BLaER1 treated with 17β-estradiol and CSF1 and Interleukin-3, amounts not matched to agents 10 nM and 100 nM (cell line): Measurements from ENCODE around the gene IL31.

Experiments
- H3K27ac ChIP-seq, 11 experiments: shearing (Covaris generic); formaldehyde crosslinking; 2 replicates each; pipeline ENCODE4 v1.8.1; 2022
- H3K27me3 ChIP-seq, 11 experiments: shearing (Covaris generic); formaldehyde crosslinking; 2 replicates each; pipeline ENCODE4 v1.8.1; 2022
- H3K36me3 ChIP-seq, 11 experiments: shearing (Covaris generic); formaldehyde crosslinking; 2 replicates each; pipeline ENCODE4 v1.8.1; 2022
- H3K4me1 ChIP-seq, 10 experiments: shearing (Covaris generic); formaldehyde crosslinking; 2 replicates each; pipeline ENCODE4 v1.8.1; 2022
- H3K4me2 ChIP-seq, 11 experiments: shearing (Covaris generic); formaldehyde crosslinking; 2 replicates each; pipeline ENCODE4 v1.8.1; 2022
- H3K4me3 ChIP-seq, 10 experiments: shearing (Covaris generic); formaldehyde crosslinking; 2 replicates each; pipeline ENCODE4 v1.8.1; 2022
- H3K9ac ChIP-seq, 11 experiments: shearing (Covaris generic); formaldehyde crosslinking; 2 replicates each; pipeline ENCODE4 v1.8.1; 2022
- H3K9me3 ChIP-seq, 11 experiments: shearing (Covaris generic); formaldehyde crosslinking; replicated peaks in 1 of 11; 2 replicates each; pipeline ENCODE4 v1.8.1; 2022
- H4K20me1 ChIP-seq, 11 experiments: shearing (Covaris generic); formaldehyde crosslinking; 2 replicates each; pipeline ENCODE4 v1.8.1; 2022
- Cebpa-rat ChIP-seq, 11 experiments: shearing (Covaris generic); IDR thresholded peaks; 2 replicates each; pipeline ENCODE4 v1.8.1; 2022

The IL31 gene

DNA sequence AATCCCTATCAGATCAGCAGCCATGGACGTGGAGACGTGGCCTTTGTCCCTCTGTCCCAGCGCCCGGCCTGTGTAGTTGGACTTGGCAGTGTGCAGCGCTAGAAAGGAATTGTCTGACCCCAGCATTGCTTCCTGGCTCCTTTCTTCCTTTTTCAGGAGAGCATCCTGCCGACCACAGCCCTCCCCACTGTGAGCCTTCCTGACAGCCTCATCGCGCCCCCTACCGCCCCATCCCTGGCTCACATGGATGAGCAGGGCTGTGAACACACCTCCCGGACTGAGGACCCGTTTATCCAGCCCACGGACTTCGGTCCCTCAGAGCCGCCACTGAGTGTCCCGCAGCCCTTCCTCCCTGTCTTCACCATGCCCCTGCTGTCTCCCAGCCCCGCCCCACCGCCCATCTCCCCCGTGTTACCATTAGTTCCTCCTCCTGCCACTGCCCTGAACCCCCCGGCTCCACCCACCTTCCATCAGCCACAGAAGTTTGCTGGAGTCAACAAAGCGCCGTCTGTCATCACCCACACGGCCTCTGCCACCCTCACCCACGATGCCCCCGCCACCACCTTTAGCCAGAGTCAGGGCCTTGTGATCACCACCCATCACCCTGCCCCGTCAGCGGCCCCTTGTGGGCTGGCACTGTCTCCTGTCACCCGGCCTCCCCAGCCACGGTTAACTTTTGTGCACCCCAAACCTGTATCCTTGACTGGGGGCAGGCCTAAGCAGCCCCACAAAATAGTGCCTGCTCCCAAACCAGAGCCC, 40.6 kb downstream of the IL31 start:
- Histone ChIP-seq H4K20me1 (peaks cover 33 to 81% (median 56%) of the 10 kb centered on the region in 11 experiments; a peak in 21 of 22 replicates), H3K4me2 (no peak overlapping the region), H3K27me3 (no peaks in the 10 kb centered on the region), H3K36me3 (peaks cover 97 to 100% (median 100%) of the 10 kb centered on the region in 11 experiments), H3K9ac (peak overlapping the region in 2 of 11 experiments; percentile 6 to 19; a peak in 1 of 22 replicates), H3K9me3 (no peaks in the 10 kb centered on the region), H3K4me1 (peaks cover 0 to 14% (median 2%) of the 10 kb centered on the region in 10 experiments; a peak in 8 of 20 replicates), H3K4me3 (no peak overlapping the region), H3K27ac (no peak overlapping the region)
- no peak for TF ChIP-seq Cebpa-rat (IDR thresholded peaks at IDR 0.05)

- Histone ChIP-seq H3K27me3 (no peaks in the 10 kb centered on the region), H3K9ac (peak overlapping the region in 1 of 11 experiments; percentile 7; a peak in 1 of 22 replicates), H3K9me3 (no peaks in the 10 kb centered on the region), H3K4me2 (no peak overlapping the region), H3K4me3 (no peak overlapping the region), H3K4me1 (peaks cover 24 to 46% (median 34%) of the 10 kb centered on the region in 10 experiments), H3K36me3 (peaks cover 76 to 83% (median 80%) of the 10 kb centered on the region in 11 experiments), H4K20me1 (peaks cover 65 to 88% (median 78%) of the 10 kb centered on the region in 11 experiments), H3K27ac (peak overlapping the region in 1 of 11 experiments; percentile 17; a peak in 1 of 22 replicates)
- no peak for TF ChIP-seq Cebpa-rat (IDR thresholded peaks at IDR 0.05)
Measured at GRCh38 chr12:122130150-122130549, 43.9 kb downstream of the IL31 start.

- TF ChIP-seq Cebpa-rat (IDR thresholded peaks at IDR 0.05), result no peak
- Histone ChIP-seq H3K9me3 (no peaks in the 10 kb centered on the region), H3K4me2 (no peak overlapping the region), H3K27me3 (no peaks in the 10 kb centered on the region), H3K36me3 (peaks cover 67 to 73% (median 70%) of the 10 kb centered on the region in 11 experiments), H3K9ac (peak overlapping the region in 3 of 11 experiments; percentile 39 to 67 (median 59); a peak in 4 of 22 replicates), H3K27ac (no peak overlapping the region; a peak in 1 of 22 replicates), H3K4me3 (no peak overlapping the region), H4K20me1 (peaks cover 73 to 94% (median 85%) of the 10 kb centered on the region in 11 experiments), H3K4me1 (peaks cover 33 to 49% (median 43%) of the 10 kb centered on the region in 10 experiments)
Measured at GRCh38 chr12:122129131-122129530, 44.9 kb downstream of the IL31 start.

- peaks cover 37 to 54% (median 47%) of the 10 kb centered on the region in 10 experiments for H3K4me1 ChIP-seq
- no peaks in the 10 kb centered on the region for H3K9me3 ChIP-seq
- H3K36me3 ChIP-seq, result peaks cover 60 to 67% (median 63%) of the 10 kb centered on the region in 11 experiments
- peak overlapping the region in 7 of 11 experiments; percentile 25 to 67 (median 59); a peak in 10 of 22 replicates for H3K9ac ChIP-seq
- no peak for TF ChIP-seq Cebpa-rat (IDR thresholded peaks at IDR 0.05)
- H3K4me2 ChIP-seq, result peak overlapping the region in 7 of 11 experiments; percentile 57 to 81 (median 69); a peak in 9 of 22 replicates
- peak overlapping the region in 2 of 11 experiments; percentile 33 to 58; a peak in 2 of 22 replicates for H3K27ac ChIP-seq
- no peaks in the 10 kb centered on the region for H3K27me3 ChIP-seq
- peaks cover 78 to 94% (median 87%) of the 10 kb centered on the region in 11 experiments for H4K20me1 ChIP-seq
- H3K4me3 ChIP-seq, result no peak overlapping the region
Measured at GRCh38 chr12:122128481-122128880, 45.5 kb downstream of the IL31 start.

GRCh38 chr12:122127839-122128238, 46.2 kb downstream of the IL31 start:
- Histone ChIP-seq H3K4me1 (peaks cover 43 to 61% (median 54%) of the 10 kb centered on the region in 10 experiments), H4K20me1 (peaks cover 80 to 95% (median 90%) of the 10 kb centered on the region in 11 experiments), H3K4me2 (peak overlapping the region in 9 of 11 experiments; percentile 55 to 81 (median 69); a peak in 17 of 22 replicates), H3K4me3 (0 out of 20 replicates have a peak overlapping the region, but pooled peaks of 3 of the 10 experiments have one; percentile 30 to 32 (median 31)), H3K9me3 (no peaks in the 10 kb centered on the region), H3K27me3 (no peaks in the 10 kb centered on the region), H3K27ac (peak overlapping the region in 6 of 11 experiments; percentile 1 to 58 (median 36); a peak in 10 of 22 replicates), H3K36me3 (peaks cover 54 to 60% (median 57%) of the 10 kb centered on the region in 11 experiments), H3K9ac (peak overlapping the region; percentile 25 to 67 (median 39); a peak in 18 of 22 replicates)
- no peak for TF ChIP-seq Cebpa-rat (IDR thresholded peaks at IDR 0.05)

- peaks cover 45 to 52% (median 48%) of the 10 kb centered on the region in 11 experiments for H3K36me3 ChIP-seq
- H3K27ac ChIP-seq, result peak overlapping the region in 9 of 11 experiments; percentile 22 to 58 (median 46); a peak in 14 of 22 replicates
Measured at GRCh38 chr12:122126713-122127597, 47.1 kb downstream of the IL31 start.

GRCh38 chr12:122126342-122126635, 47.7 kb downstream of the IL31 start:
- peak overlapping the region; percentile 21 to 60 (median 45); a peak in 20 of 22 replicates for H3K9ac ChIP-seq
- peak overlapping the region; percentile 55 to 81 (median 69) for H3K4me2 ChIP-seq
- H3K9me3 ChIP-seq, result no peaks in the 10 kb centered on the region
- no peaks in the 10 kb centered on the region for H3K27me3 ChIP-seq
- H3K36me3 ChIP-seq, result peaks cover 38 to 45% (median 41%) of the 10 kb centered on the region in 11 experiments
- peaks cover 58 to 76% (median 69%) of the 10 kb centered on the region in 10 experiments for H3K4me1 ChIP-seq
- no peak for TF ChIP-seq Cebpa-rat (IDR thresholded peaks at IDR 0.05)
- peaks cover 92 to 97% (median 96%) of the 10 kb centered on the region in 11 experiments for H4K20me1 ChIP-seq
- peak overlapping the region in 9 of 11 experiments; percentile 22 to 58 (median 46); a peak in 15 of 22 replicates for H3K27ac ChIP-seq
- no peak overlapping the region for H3K4me3 ChIP-seq

More at GRCh38 chr12:122126713-122127597, 47.1 kb downstream of the IL31 start:
- H3K4me1 ChIP-seq, result peaks cover 51 to 69% (median 62%) of the 10 kb centered on the region in 10 experiments
- peaks cover 86 to 96% (median 93%) of the 10 kb centered on the region in 11 experiments for H4K20me1 ChIP-seq
- peak overlapping the region; percentile 26 to 67 (median 45); a peak in 21 of 22 replicates for H3K9ac ChIP-seq
- H3K4me3 ChIP-seq, result no peak overlapping the region
- H3K27me3 ChIP-seq, result no peaks in the 10 kb centered on the region
- TF ChIP-seq Cebpa-rat (IDR thresholded peaks at IDR 0.05), result no peak
- peak overlapping the region; percentile 55 to 81 (median 69) for H3K4me2 ChIP-seq
- no peaks in the 10 kb centered on the region for H3K9me3 ChIP-seq
